Measurements from ENCODE around the gene NCKAP5.
A peak's percentile ranks its signal among the peaks of the same experiment; 100 is the strongest.

Gene NCKAP5

GRCh38 chr2:133447303-133447702 is 121.0 kb downstream of the NCKAP5 start:
- H3K18ac ChIP-seq (ENCODE audit: low read length) = no peak overlapping the region
- no peak overlapping the region for H4K91ac ChIP-seq (ENCODE audit: low read depth, low read length, poor library complexity)
- H3K9ac ChIP-seq (ENCODE audit: low read depth, low read length, poor library complexity) = no peak overlapping the region
- H3K4me3 ChIP-seq (ENCODE audit: low read length in 2 of 2) = no peak overlapping the region
- H2BK12ac ChIP-seq (ENCODE audit: low read length) = no peak overlapping the region
- H2BK5ac ChIP-seq (ENCODE audit: low read length) = no peak overlapping the region
- no peak overlapping the region for H3K14ac ChIP-seq (ENCODE audit: low read length)
- no peak overlapping the region for H2AFZ ChIP-seq (ENCODE audit: low read length)
- no peak overlapping the region for H2BK120ac ChIP-seq (ENCODE audit: low read depth, low read length)
- H3K4ac ChIP-seq (ENCODE audit: low read length) = no peak overlapping the region
- H3K23ac ChIP-seq (ENCODE audit: low read depth, low read length, poor library complexity) = no peak overlapping the region
- H2AK5ac ChIP-seq (ENCODE audit: low read depth, low read length) = no peak overlapping the region
- peaks cover 0 to 86% of the 10 kb centered on the region in 2 donors for H3K36me3 ChIP-seq (replicated peaks in 1 of 2; ENCODE audit: control insufficient read depth in 2 of 2, insufficient read depth in 2 of 2, low read length in 2 of 2)
- no peak for DNase-seq (ENCODE audit: low spot score)
- H2BK15ac ChIP-seq (ENCODE audit: low read length) = no peak overlapping the region
- H3K79me1 ChIP-seq (ENCODE audit: low read depth, low read length) = no peaks in the 10 kb centered on the region
- H3K27me3 ChIP-seq (ENCODE audit: control insufficient read depth in 3 of 3, insufficient read depth in 3 of 3, low read depth in 1 of 3, low read length in 3 of 3) = no peaks in the 10 kb centered on the region
- no CpG with 5 or more reads among the region's 5 CpGs for WGBS, 2 donors (ENCODE audit: extremely low coverage in 2 of 2, insufficient read length in 2 of 2, insufficient replicate concordance in 1 of 2)
- peaks cover 0 to 2% of the 10 kb centered on the region in 2 donors for H3K9me3 ChIP-seq (replicated peaks in 1 of 2; ENCODE audit: control insufficient read depth in 2 of 2, insufficient read depth in 1 of 2, low read depth in 1 of 2, low read length in 2 of 2)
- H4K8ac ChIP-seq (ENCODE audit: low read depth, low read length) = no peak overlapping the region
- no peak overlapping the region for H3K27ac ChIP-seq (replicated peaks; ENCODE audit: low read length)
- H3K4me2 ChIP-seq (ENCODE audit: insufficient read depth, low read length, poor library complexity, severe bottlenecking) = no peak overlapping the region
- H3K4me1 ChIP-seq (ENCODE audit: control insufficient read depth in 2 of 2, insufficient read depth in 1 of 2, low read depth in 1 of 2, low read length in 2 of 2) = peaks cover 0 to 4% of the 10 kb centered on the region in 2 donors

- Histone ChIP-seq H2BK120ac (ENCODE audit: low read depth, low read length) (no peak overlapping the region), H3K23ac (ENCODE audit: low read depth, low read length, poor library complexity) (no peak overlapping the region), H3K9ac (ENCODE audit: low read depth, low read length, poor library complexity) (no peak overlapping the region), H2AFZ (ENCODE audit: low read length) (no peak overlapping the region), H3K79me1 (ENCODE audit: low read depth, low read length) (no peaks in the 10 kb centered on the region), H3K27me3 (ENCODE audit: control insufficient read depth in 3 of 3, insufficient read depth in 3 of 3, low read depth in 1 of 3, low read length in 3 of 3) (no peaks in the 10 kb centered on the region), H3K9me3 (replicated peaks in 1 of 2; ENCODE audit: control insufficient read depth in 2 of 2, insufficient read depth in 1 of 2, low read depth in 1 of 2, low read length in 2 of 2) (no peaks in the 10 kb centered on the region), H3K27ac (replicated peaks; ENCODE audit: low read length) (no peak overlapping the region), H3K18ac (ENCODE audit: low read length) (no peak overlapping the region), H4K8ac (ENCODE audit: low read depth, low read length) (no peak overlapping the region), H3K4me1 (ENCODE audit: control insufficient read depth in 2 of 2, insufficient read depth in 1 of 2, low read depth in 1 of 2, low read length in 2 of 2) (peaks cover 0 to 5% of the 10 kb centered on the region in 2 donors), H2BK15ac (ENCODE audit: low read length) (no peak overlapping the region), H3K4me3 (ENCODE audit: low read length in 2 of 2) (no peak overlapping the region), H2AK5ac (ENCODE audit: low read depth, low read length) (no peak overlapping the region), H3K4me2 (ENCODE audit: insufficient read depth, low read length, poor library complexity, severe bottlenecking) (no peak overlapping the region), H3K14ac (ENCODE audit: low read length) (no peak overlapping the region), H4K91ac (ENCODE audit: low read depth, low read length, poor library complexity) (no peak overlapping the region), H3K36me3 (replicated peaks in 1 of 2; ENCODE audit: control insufficient read depth in 2 of 2, insufficient read depth in 2 of 2, low read length in 2 of 2) (peaks cover 0 to 76% of the 10 kb centered on the region in 2 donors), H2BK12ac (ENCODE audit: low read length) (no peak overlapping the region), H2BK5ac (ENCODE audit: low read length) (no peak overlapping the region), H3K4ac (ENCODE audit: low read length) (no peak overlapping the region)
- no CpG with 5 or more reads among the region's 3 CpGs for WGBS, 2 donors (ENCODE audit: extremely low coverage in 2 of 2, insufficient read length in 2 of 2, insufficient replicate concordance in 1 of 2)
- DNase-seq (ENCODE audit: low spot score) = no peak
Measured at GRCh38 chr2:133444465-133444864, 123.8 kb downstream of the NCKAP5 start.

GRCh38 chr2:133442393-133442792 is 125.9 kb downstream of the NCKAP5 start:
- Histone ChIP-seq H2BK15ac (ENCODE audit: low read length) (no peak overlapping the region), H4K8ac (ENCODE audit: low read depth, low read length) (no peak overlapping the region), H2AK5ac (ENCODE audit: low read depth, low read length) (no peak overlapping the region), H3K79me1 (ENCODE audit: low read depth, low read length) (no peaks in the 10 kb centered on the region), H3K4ac (ENCODE audit: low read length) (no peak overlapping the region), H4K91ac (ENCODE audit: low read depth, low read length, poor library complexity) (no peak overlapping the region), H2BK120ac (ENCODE audit: low read depth, low read length) (no peak overlapping the region), H3K9ac (ENCODE audit: low read depth, low read length, poor library complexity) (no peak overlapping the region), H3K27me3 (ENCODE audit: control insufficient read depth in 3 of 3, insufficient read depth in 3 of 3, low read depth in 1 of 3, low read length in 3 of 3) (no peaks in the 10 kb centered on the region), H3K18ac (ENCODE audit: low read length) (peak overlapping the region; percentile 65), H2BK12ac (ENCODE audit: low read length) (no peak overlapping the region), H2BK5ac (ENCODE audit: low read length) (no peak overlapping the region), H3K9me3 (replicated peaks in 1 of 2; ENCODE audit: control insufficient read depth in 2 of 2, insufficient read depth in 1 of 2, low read depth in 1 of 2, low read length in 2 of 2) (no peaks in the 10 kb centered on the region), H3K14ac (ENCODE audit: low read length) (no peak overlapping the region), H3K4me1 (ENCODE audit: control insufficient read depth in 2 of 2, insufficient read depth in 1 of 2, low read depth in 1 of 2, low read length in 2 of 2) (peaks cover 0 to 9% of the 10 kb centered on the region in 2 donors), H3K36me3 (replicated peaks in 1 of 2; ENCODE audit: control insufficient read depth in 2 of 2, insufficient read depth in 2 of 2, low read length in 2 of 2) (peaks cover 0 to 76% of the 10 kb centered on the region in 2 donors), H3K27ac (replicated peaks; ENCODE audit: low read length) (no peak overlapping the region), H3K23ac (ENCODE audit: low read depth, low read length, poor library complexity) (no peak overlapping the region), H3K4me2 (ENCODE audit: insufficient read depth, low read length, poor library complexity, severe bottlenecking) (no peak overlapping the region), H3K4me3 (ENCODE audit: low read length in 2 of 2) (no peak overlapping the region), H2AFZ (ENCODE audit: low read length) (no peak overlapping the region)
- no peak for DNase-seq (ENCODE audit: low spot score)
- no CpG with 5 or more reads among the region's 2 CpGs for WGBS, 2 donors (ENCODE audit: extremely low coverage in 2 of 2, insufficient read length in 2 of 2, insufficient replicate concordance in 1 of 2)

- Histone ChIP-seq H3K14ac (ENCODE audit: low read length) (no peak overlapping the region), H2AK5ac (ENCODE audit: low read depth, low read length) (no peak overlapping the region), H2BK5ac (ENCODE audit: low read length) (no peak overlapping the region), H3K27ac (replicated peaks; ENCODE audit: low read length) (no peak overlapping the region), H3K23ac (ENCODE audit: low read depth, low read length, poor library complexity) (no peak overlapping the region), H3K4ac (ENCODE audit: low read length) (no peak overlapping the region), H2BK120ac (ENCODE audit: low read depth, low read length) (no peak overlapping the region), H3K9me3 (replicated peaks in 1 of 2; ENCODE audit: control insufficient read depth in 2 of 2, insufficient read depth in 1 of 2, low read depth in 1 of 2, low read length in 2 of 2) (no peaks in the 10 kb centered on the region), H3K79me1 (ENCODE audit: low read depth, low read length) (no peaks in the 10 kb centered on the region), H3K36me3 (replicated peaks in 1 of 2; ENCODE audit: control insufficient read depth in 2 of 2, insufficient read depth in 2 of 2, low read length in 2 of 2) (peaks cover 0 to 83% of the 10 kb centered on the region in 2 donors), H2BK15ac (ENCODE audit: low read length) (no peak overlapping the region), H3K18ac (ENCODE audit: low read length) (no peak overlapping the region), H3K4me3 (ENCODE audit: low read length in 2 of 2) (no peak overlapping the region), H4K8ac (ENCODE audit: low read depth, low read length) (no peak overlapping the region), H3K4me1 (ENCODE audit: control insufficient read depth in 2 of 2, insufficient read depth in 1 of 2, low read depth in 1 of 2, low read length in 2 of 2) (peaks cover 0 to 5% of the 10 kb centered on the region in 2 donors), H2BK12ac (ENCODE audit: low read length) (no peak overlapping the region), H3K9ac (ENCODE audit: low read depth, low read length, poor library complexity) (no peak overlapping the region), H2AFZ (ENCODE audit: low read length) (no peak overlapping the region), H3K4me2 (ENCODE audit: insufficient read depth, low read length, poor library complexity, severe bottlenecking) (no peak overlapping the region), H4K91ac (ENCODE audit: low read depth, low read length, poor library complexity) (no peak overlapping the region), H3K27me3 (ENCODE audit: control insufficient read depth in 3 of 3, insufficient read depth in 3 of 3, low read depth in 1 of 3, low read length in 3 of 3) (no peaks in the 10 kb centered on the region)
- no peak for DNase-seq (ENCODE audit: low spot score)
Measured at GRCh38 chr2:133439565-133439920, 128.7 kb downstream of the NCKAP5 start.
